Measurements from ENCODE around the gene FBL. TPM values are rescaled to one million over a fixed set of nuclear protein-coding genes. Genes with fewer than 3 reads are reported as not detected.

FBL gene
- total RNA-seq, 4 donors from 2014 or later, result 184 to 226 (median 193) TPM

- Histone ChIP-seq H3K27me3 (no peaks in the 10 kb centered on the region), H3K9me3 (no peaks in the 10 kb centered on the region), H3K4me1 (peaks cover 6 to 65% (median 39%) of the 10 kb centered on the region in 3 donors), H3K36me3 (peaks cover 6 to 13% (median 7%) of the 10 kb centered on the region in 3 donors), H3K27ac (peak overlapping the region in 1 of 4 donors; percentile 91), H3K4me3 (peak overlapping the region in 1 of 4 donors; percentile 90)
- DNase-seq, result no peak
- TF ChIP-seq CTCF (IDR thresholded peaks at IDR 0.05) (peak in 5 of 6 experiments; percentile 25 to 70 (median 59)), POLR2A (IDR thresholded peaks at IDR 0.05) (no peak)
- intact Hi-C loops (cut with DNase I), result loop anchor here (10.0 kb wide), 1 partner anchor 49 kb away; no protein-coding TSS in a partner anchor
- WGBS, 2 donors, result 22 to 24% methylated on average over 4 of the region's 4 CpGs
Observed at GRCh38 chr19:39843919-39844793, 2.0 kb downstream of the FBL start.

DNA sequence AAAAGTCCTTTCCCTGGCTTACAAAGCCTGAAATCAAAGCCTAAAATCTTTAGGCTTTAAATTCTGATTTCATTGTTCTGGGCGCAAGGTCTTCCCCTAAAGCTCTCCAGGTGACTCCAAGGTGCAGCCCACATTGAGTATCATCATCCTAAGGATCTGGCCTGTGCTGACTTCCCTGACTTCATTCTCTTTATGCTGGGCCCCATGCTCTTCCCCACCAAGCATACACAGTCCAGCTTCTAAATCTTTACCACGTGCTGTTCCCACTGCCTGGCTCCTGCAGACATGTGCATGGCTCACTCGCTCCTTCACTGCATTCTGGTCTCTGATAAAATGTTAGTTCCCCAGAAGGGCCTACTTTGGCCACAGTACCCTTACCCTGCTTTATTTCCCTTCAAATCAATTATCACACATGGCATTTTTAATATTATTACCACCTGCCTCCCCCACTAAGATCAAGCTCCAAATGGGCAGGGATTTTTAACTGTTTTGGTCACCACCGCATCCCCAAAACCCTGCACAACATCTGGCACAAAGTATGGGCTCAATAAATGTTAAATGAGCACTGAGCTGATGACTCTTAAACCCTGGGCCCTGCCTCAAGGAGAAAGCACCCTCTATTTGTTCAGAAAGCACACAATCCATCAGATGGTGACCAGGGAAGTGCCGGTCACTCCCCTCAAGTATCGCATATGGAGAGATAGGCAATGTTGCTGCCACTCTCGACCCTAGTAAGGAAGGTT, 3.3 kb downstream of the FBL start:
- peaks cover 10 to 78% (median 39%) of the 10 kb centered on the region in 3 donors for H3K4me1 ChIP-seq
- H3K9me3 ChIP-seq, result no peaks in the 10 kb centered on the region
- TF ChIP-seq CTCF (IDR thresholded peaks at IDR 0.05) (peak in 1 of 6 experiments; percentile 4), POLR2A (IDR thresholded peaks at IDR 0.05) (no peak)
- intact Hi-C loops (cut with DNase I), result loop anchor here (10.0 kb wide), 1 partner anchor 48 kb away; no protein-coding TSS in a partner anchor
- H3K4me3 ChIP-seq, result no peak overlapping the region
- DNase-seq, result no peak
- H3K27ac ChIP-seq, result peak overlapping the region in 1 of 4 donors; percentile 73
- 65 to 84% methylated on average over 7 of the region's 7 CpGs for WGBS, 2 donors
- H3K36me3 ChIP-seq, result peaks cover 10 to 26% (median 11%) of the 10 kb centered on the region in 3 donors
- H3K27me3 ChIP-seq, result no peaks in the 10 kb centered on the region

- H3K27ac ChIP-seq, result peak overlapping the region in 1 of 4 donors; percentile 73
- intact Hi-C loops (cut with DNase I), result loop anchor here (10.0 kb wide), 1 partner anchor 46 kb away; no protein-coding TSS in a partner anchor
- peaks cover 26 to 45% (median 28%) of the 10 kb centered on the region in 3 donors for H3K36me3 ChIP-seq
- H3K4me3 ChIP-seq, result no peak overlapping the region
- H3K27me3 ChIP-seq, result no peaks in the 10 kb centered on the region
- peaks cover 10 to 71% (median 34%) of the 10 kb centered on the region in 3 donors for H3K4me1 ChIP-seq
- TF ChIP-seq POLR2A (IDR thresholded peaks at IDR 0.05) (no peak), CTCF (IDR thresholded peaks at IDR 0.05) (no peak)
- DNase-seq, result no peak
- no peaks in the 10 kb centered on the region for H3K9me3 ChIP-seq
- 94 to 96% methylated on average over 4 of the region's 4 CpGs for WGBS, 2 donors
Observed at GRCh38 chr19:39841041-39841440, 5.1 kb downstream of the FBL start.

DNA sequence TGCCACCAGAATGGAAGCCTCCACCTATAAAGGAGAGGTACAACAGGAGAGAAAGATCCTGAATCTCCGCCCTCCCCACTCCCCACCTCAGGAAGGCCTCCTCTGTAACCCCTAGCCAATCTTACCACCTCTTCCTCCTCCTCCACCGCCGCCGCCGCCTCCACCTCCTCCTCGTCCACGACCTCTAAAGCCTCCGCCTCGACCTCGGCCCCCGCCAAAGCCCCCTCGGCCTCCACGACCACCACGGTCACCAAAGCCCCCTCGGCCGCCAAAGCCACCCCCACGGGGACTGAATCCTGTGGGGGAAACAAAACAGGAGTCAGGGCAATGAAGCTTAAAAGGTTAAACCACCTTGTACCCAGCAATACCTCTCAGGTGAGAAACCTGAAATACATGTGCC, 5.7 kb downstream of the FBL start:
- TF ChIP-seq POLR2A (IDR thresholded peaks at IDR 0.05) (no peak), CTCF (IDR thresholded peaks at IDR 0.05) (no peak)
- 88 to 92% methylated on average over 11 to 14 of the region's 17 CpGs for WGBS, 2 donors
- Histone ChIP-seq H3K4me1 (peaks cover 9 to 67% (median 34%) of the 10 kb centered on the region in 3 donors), H3K36me3 (peaks cover 28 to 50% (median 31%) of the 10 kb centered on the region in 3 donors), H3K27ac (no peak overlapping the region), H3K27me3 (no peaks in the 10 kb centered on the region), H3K9me3 (no peaks in the 10 kb centered on the region), H3K4me3 (no peak overlapping the region)
- intact Hi-C loops (cut with DNase I), result loop anchor here (10.0 kb wide), 1 partner anchor 46 kb away; no protein-coding TSS in a partner anchor
- no peak for DNase-seq

All from esophagus squamous epithelium (tissue), 5 donors.